Neutrophil (primary cell): Measurements from ENCODE around the gene GNAI1.

Experiments
- H3K27ac ChIP-seq: fragments of 200-600 bp; sonication (generic); 2 replicates; pipeline ENCODE4 v1.5.1; 2016; ENCODE audit warnings: mild to moderate bottlenecking, moderate library complexity
- H3K27me3 ChIP-seq: fragments of 200-600 bp; sonication (generic); 2 replicates; pipeline ENCODE4 v1.6.0; 2016; ENCODE audit warnings: mild to moderate bottlenecking
- H3K36me3 ChIP-seq: fragments of 200-600 bp; sonication (generic); 2 replicates; pipeline ENCODE4 v1.5.1; 2017
- H3K4me1 ChIP-seq, 2 experiments: fragments of 200-600 bp in 1 of 2; sonication (generic) in 1 of 2; 1 replicate in 1 of 2; 2 replicates in 1 of 2; pipeline versions ENCODE4 v1.5.1 to v1.6.1; 2013 to 2016; ENCODE audit warnings: low read depth in 1 of 2, low read length in 1 of 2, mild to moderate bottlenecking in 1 of 2, moderate library complexity in 1 of 2; ENCODE audit not compliant: control insufficient read depth in 1 of 2, insufficient read depth in 1 of 2
- H3K4me3 ChIP-seq, 2 experiments: fragments of 200-600 bp in 1 of 2; sonication (generic) in 1 of 2; 1 replicate in 1 of 2; 2 replicates in 1 of 2; pipeline ENCODE4 v1.5.1; 2013 to 2016; ENCODE audit warnings: low read depth in 1 of 2, low read length in 1 of 2, mild to moderate bottlenecking in 1 of 2, moderate library complexity in 1 of 2
- H3K9me3 ChIP-seq: fragments of 200-600 bp; sonication (generic); 2 replicates; pipeline ENCODE4 v1.5.1; 2016
- CTCF ChIP-seq: fragments of 200-600 bp; sonication (generic); IDR thresholded peaks from 2 replicates; pipeline ENCODE4 v1.5.1; 2016; ENCODE audit warnings: antibody characterized with exemption

The GNAI1 gene

GRCh38 chr7:80213814-80214213, 79.2 kb downstream of the GNAI1 start:
- Histone ChIP-seq H3K4me3 (no peak overlapping the region), H3K27ac (no peak overlapping the region), H3K27me3 (no peaks in the 10 kb centered on the region), H3K36me3 (no peaks in the 10 kb centered on the region), H3K4me1 (no peaks in the 10 kb centered on the region), H3K9me3 (no peaks in the 10 kb centered on the region)
- TF ChIP-seq CTCF = no peak

- H3K4me3 ChIP-seq = no peak overlapping the region
- no peaks in the 10 kb centered on the region for H3K36me3 ChIP-seq
- no peaks in the 10 kb centered on the region for H3K4me1 ChIP-seq
- H3K9me3 ChIP-seq = no peaks in the 10 kb centered on the region
- no peak overlapping the region for H3K27ac ChIP-seq
- H3K27me3 ChIP-seq = no peaks in the 10 kb centered on the region
- no peak for TF ChIP-seq CTCF
These were observed 81.1 kb downstream of the GNAI1 start for GRCh38 chr7:80215734-80216133.

GRCh38 chr7:80216996-80217842, 82.6 kb downstream of the GNAI1 start:
- no peak overlapping the region for H3K4me3 ChIP-seq
- H3K36me3 ChIP-seq = no peaks in the 10 kb centered on the region
- no peaks in the 10 kb centered on the region for H3K27me3 ChIP-seq
- H3K27ac ChIP-seq = no peak overlapping the region
- no peaks in the 10 kb centered on the region for H3K4me1 ChIP-seq
- no peaks in the 10 kb centered on the region for H3K9me3 ChIP-seq
- TF ChIP-seq CTCF = no peak

GRCh38 chr7:80218723-80219122, 84.1 kb downstream of the GNAI1 start:
- Histone ChIP-seq H3K27ac (no peak overlapping the region), H3K27me3 (no peaks in the 10 kb centered on the region), H3K9me3 (no peaks in the 10 kb centered on the region), H3K4me1 (no peaks in the 10 kb centered on the region), H3K4me3 (no peak overlapping the region), H3K36me3 (no peaks in the 10 kb centered on the region)
- TF ChIP-seq CTCF = no peak

- Histone ChIP-seq H3K27ac (no peak overlapping the region), H3K9me3 (no peaks in the 10 kb centered on the region), H3K4me1 (no peaks in the 10 kb centered on the region), H3K4me3 (no peak overlapping the region), H3K36me3 (no peaks in the 10 kb centered on the region), H3K27me3 (no peaks in the 10 kb centered on the region)
- no peak for TF ChIP-seq CTCF
These were observed 85.5 kb downstream of the GNAI1 start for GRCh38 chr7:80220022-80220634.
